Hindlimb muscle (tissue), 1 donor: ENCODE measurements around the gene TAF4. TPM values are rescaled to one million over a fixed set of nuclear protein-coding genes. Genes with fewer than 3 reads are reported as not detected.
A peak's percentile ranks its signal among the peaks of the same experiment; 100 is the strongest.
"Not testable (repeated sequence)": the region's sequence is repeated elsewhere in the genome, so short reads cannot be mapped to it uniquely, and the experiment has no call there.

Experiments
- DNase-seq: peaks from one replicate; pipeline ENCODE4 v3.0.0-alpha.2; 2013
- polyA plus RNA-seq: library from polyadenylated mRNA; unstranded; fragments of 120-200 nt; gene quantifications from one replicate; pipeline ENCODE4 v1.2.1, GENCODE V29; 2013; ENCODE audit not compliant: insufficient read length

The TAF4 gene
- polyA plus RNA-seq, 1 donor = 16.3 TPM

DNA sequence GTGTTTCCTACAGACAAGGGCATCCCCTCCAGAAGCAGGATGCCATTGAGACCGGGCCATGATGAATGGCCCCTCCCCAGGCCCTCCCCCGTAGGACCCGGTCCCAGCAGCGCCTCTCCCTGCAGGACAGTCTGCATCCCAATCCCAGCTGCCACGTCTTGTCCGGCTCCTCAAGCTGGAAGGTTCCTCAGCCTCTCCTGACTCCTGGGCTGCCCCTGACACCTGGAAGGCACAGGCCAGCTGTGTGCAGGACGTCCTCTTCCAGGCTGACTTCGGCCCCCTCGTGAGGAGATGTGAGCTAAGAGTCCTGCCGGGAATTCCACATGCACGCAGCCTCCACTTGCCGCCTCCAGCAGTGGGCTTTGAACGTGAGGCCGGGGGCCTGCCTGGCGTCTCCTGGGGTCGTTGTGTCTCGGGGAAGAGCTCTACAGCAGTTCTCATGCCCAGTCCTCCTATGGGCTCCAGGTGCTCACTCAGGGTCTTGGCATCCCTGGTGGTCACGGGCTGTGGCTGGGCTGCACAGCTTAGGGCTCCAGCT lies 64.4 kb downstream of the TAF4 start:
- no peak for DNase-seq

- DNase-seq = no peak
Measured at GRCh38 chr20:61998343-61999121, 67.1 kb downstream of the TAF4 start.

- no peak for DNase-seq
Measured at GRCh38 chr20:61997891-61998290, 67.8 kb downstream of the TAF4 start.

DNA sequence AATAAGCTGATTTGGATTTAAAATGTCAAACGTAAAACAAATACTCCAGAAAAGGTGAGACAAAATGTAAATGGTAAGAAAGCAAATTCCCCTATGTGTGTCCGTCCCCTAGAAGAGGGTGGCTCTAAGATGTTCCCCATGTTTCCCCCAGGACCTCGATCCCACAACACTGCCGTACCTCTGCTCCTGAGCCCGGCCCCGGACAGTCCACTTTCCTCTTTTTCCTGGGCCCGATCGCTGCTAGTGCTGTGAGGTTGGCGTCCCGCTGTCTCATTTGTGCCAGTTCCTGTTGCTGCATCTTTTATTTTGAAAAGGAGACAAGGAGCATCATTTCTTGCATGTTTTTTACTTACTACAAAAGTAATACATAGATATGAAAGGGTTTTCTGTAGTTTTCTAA lies 68.3 kb downstream of the TAF4 start:
- DNase-seq = no peak

DNA sequence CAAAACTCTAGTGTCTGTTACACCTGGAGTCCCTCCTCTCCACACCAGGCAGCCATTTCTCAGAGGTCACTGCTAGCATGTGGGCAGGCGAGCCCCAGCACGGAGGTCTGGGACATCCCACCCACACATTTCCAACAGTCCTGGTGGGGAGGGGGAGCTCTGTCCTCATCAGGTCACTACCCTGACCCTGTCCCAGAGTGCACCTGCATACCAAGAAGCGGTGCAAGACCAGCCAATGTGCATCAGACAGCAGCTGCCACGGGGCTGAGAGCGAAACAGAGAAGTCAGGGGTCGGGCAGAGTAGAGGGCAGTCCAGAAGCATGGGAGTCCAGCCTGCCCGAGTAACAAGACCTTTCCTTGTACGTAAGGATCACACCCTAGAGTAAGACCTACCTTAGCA lies 71.1 kb downstream of the TAF4 start:
- DNase-seq = no peak

- no peak for DNase-seq
Measured at GRCh38 chr20:61993058-61993457, 72.6 kb downstream of the TAF4 start.

DNA sequence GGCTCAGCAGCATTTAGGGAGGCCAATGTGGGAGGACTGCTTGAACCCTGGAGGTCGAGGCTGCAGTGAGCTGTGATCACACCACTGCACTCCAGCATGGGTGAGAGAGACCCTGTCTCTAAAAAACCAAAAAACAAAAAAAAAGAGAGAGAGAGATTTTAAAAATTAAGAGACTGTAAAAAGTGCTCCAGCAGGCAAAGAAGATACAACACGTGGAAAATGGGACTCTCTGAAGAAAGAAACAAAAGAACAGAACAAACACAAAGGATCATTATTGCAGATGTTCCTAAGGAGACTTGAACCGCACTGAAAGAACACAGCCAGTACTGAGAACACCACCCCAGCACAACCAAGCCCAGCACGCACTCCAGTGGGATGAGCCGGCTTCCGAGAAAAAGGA lies 74.2 kb downstream of the TAF4 start:
- DNase-seq = no peak

- no peak for DNase-seq
Measured at GRCh38 chr20:61990484-61990883, 75.2 kb downstream of the TAF4 start.

GRCh38 chr20:61989741-61990140 lies 75.9 kb downstream of the TAF4 start:
- no peak for DNase-seq

DNA sequence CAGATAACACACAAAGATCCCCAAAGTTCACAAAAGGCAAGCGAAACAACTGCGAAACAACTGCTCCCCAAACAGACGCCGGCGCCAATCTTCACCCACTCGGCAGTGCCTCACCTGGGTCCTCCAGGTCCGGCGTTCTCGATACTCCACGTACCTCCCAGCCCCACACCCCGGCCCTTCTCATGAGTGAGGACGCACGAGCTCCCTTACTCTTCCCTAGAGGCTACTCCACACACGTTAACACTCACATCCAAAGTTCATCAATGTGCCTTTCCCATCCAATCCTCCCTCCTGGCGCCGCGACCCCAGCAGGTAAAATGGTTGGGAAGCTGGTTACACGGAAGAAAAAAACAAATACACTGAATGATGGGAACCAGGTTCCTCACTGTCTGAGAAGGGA lies 77.0 kb downstream of the TAF4 start:
- no peak for DNase-seq

GRCh38 chr20:61986762-61987321 lies 78.8 kb downstream of the TAF4 start:
- DNase-seq = no peak

- DNase-seq = no peak
Measured at GRCh38 chr20:61985096-61985495, 80.6 kb downstream of the TAF4 start.

GRCh38 chr20:61984431-61984830 lies 81.2 kb downstream of the TAF4 start:
- DNase-seq = not testable (repeated sequence)

- DNase-seq = no peak
Measured at GRCh38 chr20:61983965-61984364, 81.7 kb downstream of the TAF4 start.

DNA sequence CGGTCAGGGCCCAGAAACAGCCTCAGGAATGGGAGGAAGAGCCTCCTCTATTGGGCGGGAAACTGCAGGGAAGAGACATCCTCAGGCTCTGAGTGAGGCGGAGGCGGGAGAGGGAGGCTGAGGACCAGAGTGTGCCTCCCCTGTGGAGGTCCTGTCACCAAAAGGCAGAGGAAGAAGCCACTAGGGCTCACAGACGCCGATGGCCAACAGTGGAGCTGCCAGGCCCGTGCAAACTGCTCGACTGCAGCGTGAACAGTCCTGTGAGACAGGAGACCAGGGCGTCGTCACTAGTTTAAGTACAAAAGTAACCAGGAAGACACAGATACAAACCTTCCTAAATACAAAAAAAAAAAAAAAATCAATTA lies 82.7 kb downstream of the TAF4 start:
- DNase-seq = no peak

DNA sequence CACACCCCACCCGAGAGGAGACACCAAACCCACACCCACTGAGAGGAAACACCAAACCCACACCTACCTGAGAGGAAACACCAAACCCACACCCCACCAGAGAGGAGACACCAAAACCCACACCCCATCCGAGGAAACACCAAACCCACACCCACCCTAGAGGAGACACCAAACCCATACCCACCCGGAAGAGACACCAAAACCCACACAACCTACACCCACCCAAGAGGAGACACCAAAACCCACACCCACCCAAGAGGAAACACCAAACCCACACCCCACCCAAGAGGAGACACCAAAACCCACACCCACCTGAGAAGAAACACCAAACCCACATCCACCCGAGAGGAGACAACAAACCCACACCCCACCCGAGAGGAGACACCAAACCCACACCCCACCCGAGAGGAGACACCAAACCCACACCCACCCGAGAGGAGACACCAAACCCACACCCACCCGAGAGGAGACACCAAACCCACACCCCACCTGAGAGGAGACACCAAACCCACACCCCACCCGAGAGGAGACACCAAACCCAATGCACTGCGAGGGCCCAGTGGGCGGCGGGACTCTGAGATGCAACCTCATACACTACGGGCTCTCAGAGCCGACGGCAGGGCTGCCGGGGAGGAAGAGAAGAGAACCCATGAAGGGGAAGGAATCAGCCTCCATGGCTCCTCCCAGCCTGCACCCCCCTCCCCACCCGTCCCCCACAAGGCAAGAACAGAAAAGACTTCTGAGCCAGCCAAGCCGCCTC lies 83.3 kb downstream of the TAF4 start:
- no peak for DNase-seq

GRCh38 chr20:61981691-61982090 lies 84.0 kb downstream of the TAF4 start:
- DNase-seq = not testable (repeated sequence)

DNA sequence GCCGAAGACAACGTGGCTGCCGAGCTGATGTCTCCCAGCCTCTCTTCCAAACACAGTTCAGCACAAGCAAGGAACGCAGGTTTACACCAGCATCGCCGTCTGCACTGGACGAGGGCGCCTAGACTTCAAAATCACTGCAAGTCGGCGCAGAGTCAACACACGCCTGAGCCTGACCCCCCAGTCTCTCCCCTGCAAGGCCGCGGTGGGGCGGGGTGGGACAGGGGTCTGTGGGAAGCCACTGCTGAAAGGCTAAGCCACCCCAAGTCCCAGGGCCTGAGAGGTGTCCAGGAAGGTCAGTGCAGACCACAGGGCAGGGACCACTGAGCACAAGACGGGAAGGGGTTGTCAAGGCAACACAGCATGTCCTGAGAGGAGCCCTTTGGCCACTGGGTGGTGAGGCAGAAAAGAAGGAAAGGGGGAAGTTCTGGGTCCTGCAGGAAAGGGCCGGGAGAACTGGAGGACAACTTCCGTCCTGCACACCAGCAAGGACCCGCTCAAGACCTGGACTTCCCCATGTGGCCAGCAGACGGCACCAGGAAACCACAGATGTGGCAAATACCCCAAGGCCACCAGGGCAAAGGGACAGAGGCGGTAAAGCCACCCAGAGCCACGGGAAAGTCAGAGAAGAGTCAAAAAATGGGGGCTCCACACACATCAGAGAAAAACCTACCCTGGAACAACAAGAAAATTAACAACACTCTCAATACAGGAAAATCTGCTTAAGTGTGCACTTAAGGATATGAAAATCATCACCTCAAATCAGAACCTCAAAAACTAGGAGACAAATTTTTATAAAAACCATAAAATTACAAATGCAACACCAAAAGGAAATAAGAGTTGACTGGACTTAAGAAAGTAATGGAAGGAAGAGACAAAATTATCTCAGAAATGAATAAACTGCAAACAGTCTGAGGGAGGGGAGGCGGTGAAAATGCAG lies 84.8 kb downstream of the TAF4 start:
- peak; percentile 10 for DNase-seq

DNA sequence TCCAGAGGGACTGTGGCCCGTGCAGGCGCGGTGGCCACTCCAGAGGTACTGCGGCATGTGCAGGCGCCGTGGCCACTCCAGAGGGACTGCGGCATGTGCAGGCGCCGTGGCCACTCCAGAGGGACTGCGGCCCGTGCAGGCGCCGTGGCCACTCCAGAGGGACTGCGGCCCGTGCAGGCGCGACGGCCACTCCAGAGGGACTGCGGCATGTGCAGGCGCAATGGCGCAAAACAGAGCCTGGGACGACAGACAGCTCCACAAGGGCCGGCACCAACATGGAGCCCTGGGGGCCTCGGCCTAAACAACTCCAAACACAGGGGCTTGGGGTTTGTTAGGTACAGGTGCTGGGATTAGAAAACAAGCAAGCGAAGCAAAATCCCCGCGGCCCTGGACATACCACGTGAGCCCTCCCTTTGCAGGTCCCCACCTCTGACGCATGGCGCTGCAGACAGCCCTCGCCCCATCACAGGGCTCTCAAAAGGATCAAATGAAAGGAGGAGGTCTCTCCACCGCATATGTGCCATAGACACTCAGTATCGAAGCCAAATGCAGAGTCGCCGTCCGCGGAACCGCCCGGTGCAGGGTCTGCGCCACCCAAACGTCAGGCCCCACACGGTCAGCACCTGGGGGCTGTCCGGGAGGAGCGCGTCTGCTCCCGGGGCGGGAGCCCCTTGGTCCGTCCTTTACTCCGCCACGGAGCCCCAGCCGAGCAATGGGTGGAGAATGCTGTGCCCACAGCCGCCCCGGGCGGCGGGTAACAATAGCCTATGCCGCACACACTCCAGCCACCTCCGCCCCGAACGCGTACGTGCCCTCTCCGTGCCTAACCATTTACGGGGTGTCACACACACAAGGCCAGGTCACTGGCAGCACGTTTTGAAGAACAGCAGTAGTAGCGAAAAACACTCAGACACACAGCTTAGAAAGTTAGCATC lies 85.7 kb downstream of the TAF4 start:
- no peak for DNase-seq

- no peak for DNase-seq
Measured at GRCh38 chr20:61979090-61979489, 86.6 kb downstream of the TAF4 start.

- DNase-seq = no peak
Measured at GRCh38 chr20:61978491-61978890, 87.2 kb downstream of the TAF4 start.
